Epidermal melanocyte (primary cell): ENCODE results near the gene IGF1.

ENCODE experiments used
- DNase-seq: peaks from one replicate; pipeline ENCODE4 v3.0.0; 2011; ENCODE audit warnings: low spot score; ENCODE audit not compliant: insufficient read length

IGF1 gene

GRCh38 chr12:102497743-102498142 lies 17.4 kb upstream of the IGF1 start:
- DNase-seq = no peak

- no peak for DNase-seq
These were observed 16.2 kb upstream of the IGF1 start for GRCh38 chr12:102496591-102496990.

GRCh38 chr12:102487226-102487625 lies 6.9 kb upstream of the IGF1 start:
- DNase-seq = no peak

- DNase-seq = no peak
These were observed 5.8 kb upstream of the IGF1 start for GRCh38 chr12:102486153-102486552.

- peak; percentile 60 for DNase-seq
These were observed 4.1 kb upstream of the IGF1 start for GRCh38 chr12:102484428-102484958.

GRCh38 chr12:102484017-102484416 lies 3.7 kb upstream of the IGF1 start:
- no peak for DNase-seq

GRCh38 chr12:102483466-102483865 lies 3.1 kb upstream of the IGF1 start:
- no peak for DNase-seq

GRCh38 chr12:102481705-102482425 lies 1.5 kb upstream of the IGF1 start:
- DNase-seq = no peak

GRCh38 chr12:102479939-102480338 lies 424 bp downstream of the IGF1 start:
- DNase-seq = no peak

GRCh38 chr12:102479099-102479885 lies 1.1 kb downstream of the IGF1 start:
- peak; percentile 28 for DNase-seq

- no peak for DNase-seq
These were observed 1.8 kb downstream of the IGF1 start for GRCh38 chr12:102478405-102479098.

- DNase-seq = no peak
These were observed 5.0 kb downstream of the IGF1 start for GRCh38 chr12:102475355-102475754.

GRCh38 chr12:102474438-102475064 lies 5.8 kb downstream of the IGF1 start:
- DNase-seq = no peak

- DNase-seq = no peak
These were observed 7.9 kb downstream of the IGF1 start for GRCh38 chr12:102472496-102472895.

GRCh38 chr12:102471556-102471955 lies 8.8 kb downstream of the IGF1 start:
- no peak for DNase-seq

- no peak for DNase-seq
These were observed 9.4 kb downstream of the IGF1 start for GRCh38 chr12:102470945-102471344.

- no peak for DNase-seq
These were observed 12.0 kb downstream of the IGF1 start for GRCh38 chr12:102468261-102468915.

- peak; percentile 59 for DNase-seq
These were observed 14.4 kb downstream of the IGF1 start for GRCh38 chr12:102465762-102466560.

- DNase-seq = no peak
These were observed 16.6 kb downstream of the IGF1 start for GRCh38 chr12:102463659-102464249.
